ACC112 (cell line): ENCODE data around the gene NHLH1.

Source experiments
- H2AFZ ChIP-seq: fragments of 200-600 bp; sonication (generic); one replicate; pipeline ENCODE4 v1.6.0; 2017; ENCODE audit warnings: antibody characterized with exemption, low read length; ENCODE audit not compliant: unreplicated experiment
- H3K27ac ChIP-seq: fragments of 200-600 bp; sonication (generic); 2 replicates; pipeline ENCODE4 v1.5.1; 2014; ENCODE audit warnings: low read depth, mild to moderate bottlenecking, antibody characterized with exemption, low read length, moderate library complexity
- H3K27me3 ChIP-seq: fragments of 200-600 bp; sonication (generic); 2 replicates; pipeline ENCODE4 v1.6.1; 2014; ENCODE audit warnings: mild to moderate bottlenecking, antibody characterized with exemption, low read length, moderate library complexity, mixed read lengths; ENCODE audit not compliant: insufficient read depth
- H3K36me3 ChIP-seq: fragments of 200-600 bp; sonication (generic); 2 replicates; pipeline ENCODE4 v1.6.1; 2016; ENCODE audit warnings: mild to moderate bottlenecking, antibody characterized with exemption, low read length, moderate library complexity, mixed read lengths; ENCODE audit not compliant: insufficient read depth
- H3K4me1 ChIP-seq: fragments of 200-600 bp; sonication (generic); one replicate; pipeline ENCODE4 v1.6.1; 2016; ENCODE audit warnings: low read length, mixed read lengths; ENCODE audit not compliant: insufficient read depth, unreplicated experiment, control insufficient read depth
- H3K4me3 ChIP-seq: fragments of 200-600 bp; sonication (generic); 2 replicates; pipeline ENCODE4 v1.5.1; 2014; ENCODE audit warnings: mild to moderate bottlenecking, low read depth, low read length
- H3K79me2 ChIP-seq: fragments of 200-600 bp; sonication (generic); one replicate; pipeline ENCODE4 v1.6.0; 2016; ENCODE audit warnings: low read length; ENCODE audit not compliant: control insufficient read depth, unreplicated experiment, insufficient read depth

NHLH1 gene

DNA sequence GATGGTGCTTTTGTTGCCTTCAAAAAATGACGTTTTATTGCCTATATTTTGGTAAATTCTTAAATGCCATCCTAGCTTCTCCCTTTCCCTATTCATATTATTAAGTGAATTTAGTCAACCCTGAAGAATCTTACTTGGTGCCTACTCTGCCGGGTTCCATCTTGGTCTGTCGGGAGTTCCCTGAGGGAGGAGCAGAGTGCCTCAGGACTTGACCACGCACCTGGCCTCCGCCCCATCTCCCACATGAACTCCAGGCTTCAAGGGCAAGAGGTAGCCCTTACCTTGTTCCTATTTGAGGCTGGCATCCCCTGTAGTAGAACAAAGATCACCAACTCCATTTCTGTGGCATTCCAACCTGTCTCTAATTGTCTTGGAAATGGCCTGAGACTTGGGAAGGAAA, 55.0 kb downstream of the NHLH1 start:
- Histone ChIP-seq H3K36me3 (no peaks in the 10 kb centered on the region), H3K27me3 (peaks cover 75% of the 10 kb centered on the region), H3K27ac (no peak overlapping the region), H2AFZ (no peak overlapping the region), H3K4me1 (no peaks in the 10 kb centered on the region), H3K79me2 (no peaks in the 10 kb centered on the region), H3K4me3 (no peak overlapping the region)
